Neural crest cell (in vitro differentiated cells): Measurements from ENCODE around the gene KLF5. TPM values are rescaled to one million over a fixed set of nuclear protein-coding genes. Genes with fewer than 3 reads are reported as not detected.

Experiments used
- DNase-seq: peaks from one replicate; pipeline ENCODE4 v3.0.0; 2021; ENCODE audit warnings: low read depth, mixed read lengths, low spot score
- H3K27ac Mint-ChIP-seq: one replicate; pipeline ENCODE4 v1.8.0; 2021; ENCODE audit warnings: mild to moderate bottlenecking, mixed read lengths; ENCODE audit not compliant: unreplicated experiment
- H3K27me3 Mint-ChIP-seq: 2 replicates; pipeline ENCODE4 v1.8.0; 2021; ENCODE audit warnings: low read depth, mild to moderate bottlenecking, mixed read lengths
- H3K36me3 Mint-ChIP-seq: 2 replicates; pipeline ENCODE4 v1.8.0; 2021; ENCODE audit warnings: low read depth, mild to moderate bottlenecking, mixed read lengths
- H3K4me1 Mint-ChIP-seq: 2 replicates; pipeline ENCODE4 v1.8.0; 2021; ENCODE audit warnings: mixed read lengths
- H3K4me3 Mint-ChIP-seq: one replicate; pipeline ENCODE4 v1.8.0; 2021; ENCODE audit warnings: mild to moderate bottlenecking, mixed read lengths
- H3K9me3 Mint-ChIP-seq: 2 replicates; pipeline ENCODE4 v1.8.0; 2021; ENCODE audit warnings: mixed read lengths
- total RNA-seq: library from RNA; stranded (reverse); gene quantifications from 2 replicates; pipeline ENCODE4 v1.2.1, GENCODE V29; 2021
- TF ChIP-seq, protein P1 (sequence below): fragments of 200-600 bp; sonication (generic); conservative IDR thresholded peaks from 2 replicates; pipeline ENCODE4 v1.5.0; 2021; ENCODE audit warnings: antibody characterized with exemption, mild to moderate bottlenecking

KLF5 gene
- total RNA-seq, 1 donor from 2014 or later, result 0.44 TPM

DNA sequence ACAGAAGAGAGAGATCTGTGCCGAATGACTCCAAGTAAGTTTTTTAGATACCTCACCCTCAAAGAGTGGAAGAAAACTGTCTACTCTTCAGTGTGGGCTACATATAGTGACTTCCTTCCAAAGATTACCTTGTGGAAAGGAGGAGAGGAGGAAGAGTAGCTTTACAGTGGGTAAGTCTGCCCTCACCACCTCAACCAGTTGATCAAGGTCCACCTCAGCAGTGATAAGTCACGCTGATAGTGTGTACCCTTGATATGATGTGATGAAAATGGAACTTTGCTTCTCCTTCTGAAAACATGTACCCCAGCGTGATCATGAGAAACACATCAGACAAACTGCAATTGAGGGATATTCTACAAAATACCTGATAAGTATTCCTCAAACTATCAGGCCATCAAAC lies 20.6 kb downstream of the KLF5 start:
- TF ChIP-seq, protein P1, sequence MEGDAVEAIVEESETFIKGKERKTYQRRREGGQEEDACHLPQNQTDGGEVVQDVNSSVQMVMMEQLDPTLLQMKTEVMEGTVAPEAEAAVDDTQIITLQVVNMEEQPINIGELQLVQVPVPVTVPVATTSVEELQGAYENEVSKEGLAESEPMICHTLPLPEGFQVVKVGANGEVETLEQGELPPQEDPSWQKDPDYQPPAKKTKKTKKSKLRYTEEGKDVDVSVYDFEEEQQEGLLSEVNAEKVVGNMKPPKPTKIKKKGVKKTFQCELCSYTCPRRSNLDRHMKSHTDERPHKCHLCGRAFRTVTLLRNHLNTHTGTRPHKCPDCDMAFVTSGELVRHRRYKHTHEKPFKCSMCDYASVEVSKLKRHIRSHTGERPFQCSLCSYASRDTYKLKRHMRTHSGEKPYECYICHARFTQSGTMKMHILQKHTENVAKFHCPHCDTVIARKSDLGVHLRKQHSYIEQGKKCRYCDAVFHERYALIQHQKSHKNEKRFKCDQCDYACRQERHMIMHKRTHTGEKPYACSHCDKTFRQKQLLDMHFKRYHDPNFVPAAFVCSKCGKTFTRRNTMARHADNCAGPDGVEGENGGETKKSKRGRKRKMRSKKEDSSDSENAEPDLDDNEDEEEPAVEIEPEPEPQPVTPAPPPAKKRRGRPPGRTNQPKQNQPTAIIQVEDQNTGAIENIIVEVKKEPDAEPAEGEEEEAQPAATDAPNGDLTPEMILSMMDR, result no peak
- Mint-ChIP-seq H3K4me3 (no peak overlapping the region), H3K36me3 (no peaks in the 10 kb centered on the region), H3K4me1 (peaks cover 3% of the 10 kb centered on the region), H3K9me3 (peaks cover 2% of the 10 kb centered on the region), H3K27me3 (peaks cover 4% of the 10 kb centered on the region), H3K27ac (no peak overlapping the region)
- no peak for DNase-seq

DNA sequence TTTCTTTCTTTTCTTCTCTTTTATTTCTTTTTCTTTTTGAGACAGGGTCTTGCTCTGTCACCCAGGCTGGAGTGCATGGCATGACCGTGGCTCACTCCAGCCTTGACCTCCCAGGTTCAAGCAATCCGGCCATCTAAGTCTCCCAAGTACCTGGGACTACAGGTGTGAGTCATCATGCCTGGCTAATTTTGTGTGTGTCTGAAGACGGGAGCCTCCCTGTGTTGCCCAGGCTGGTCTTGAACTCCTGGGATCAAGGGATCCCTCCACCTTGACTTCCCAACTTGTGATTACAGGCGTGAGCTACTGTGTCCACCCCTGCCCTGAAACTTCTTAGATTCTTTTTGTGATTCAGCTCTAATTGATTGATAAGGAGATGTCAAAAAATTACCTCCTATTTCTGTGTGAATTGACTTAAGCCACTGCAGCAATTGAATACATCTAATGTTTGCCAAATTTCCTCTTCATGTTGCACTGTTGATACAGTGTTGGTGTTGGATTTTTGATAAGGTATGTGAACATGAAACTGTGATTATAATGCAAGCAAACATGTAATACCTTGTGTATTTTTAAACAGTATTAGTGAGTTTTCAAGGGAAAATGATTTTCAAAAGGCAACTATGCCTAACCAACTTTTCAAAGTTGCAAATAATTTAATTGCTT lies 22.6 kb downstream of the KLF5 start:
- Mint-ChIP-seq H3K27ac (no peak overlapping the region), H3K4me3 (no peak overlapping the region), H3K36me3 (no peaks in the 10 kb centered on the region), H3K27me3 (no peaks in the 10 kb centered on the region), H3K9me3 (peaks cover 2% of the 10 kb centered on the region), H3K4me1 (no peaks in the 10 kb centered on the region)
- DNase-seq, result no peak
- TF ChIP-seq, protein P1, result no peak

DNA sequence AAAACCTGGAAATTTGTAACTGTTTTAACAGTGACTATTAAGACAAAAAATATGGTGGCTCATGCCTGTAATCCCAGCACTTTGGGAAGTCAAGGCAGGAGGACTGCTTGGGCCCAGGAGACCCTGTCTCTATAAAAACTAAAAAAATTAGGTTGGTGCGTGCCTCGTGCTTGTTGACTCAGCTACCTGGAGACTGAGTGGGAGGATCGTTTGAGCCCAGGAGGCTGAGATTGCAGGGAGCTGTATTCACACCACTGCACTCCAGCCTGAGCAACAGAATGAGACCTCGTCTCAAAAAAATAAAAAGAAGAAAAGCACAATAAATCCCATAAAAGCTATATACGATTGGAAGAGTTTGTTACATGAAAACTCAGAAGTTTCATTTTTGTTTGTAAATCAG lies 23.7 kb downstream of the KLF5 start:
- Mint-ChIP-seq H3K27ac (no peak overlapping the region), H3K4me3 (no peak overlapping the region), H3K4me1 (no peaks in the 10 kb centered on the region), H3K9me3 (peaks cover 2% of the 10 kb centered on the region), H3K36me3 (no peaks in the 10 kb centered on the region), H3K27me3 (no peaks in the 10 kb centered on the region)
- DNase-seq, result no peak
- TF ChIP-seq, protein P1, result no peak

DNA sequence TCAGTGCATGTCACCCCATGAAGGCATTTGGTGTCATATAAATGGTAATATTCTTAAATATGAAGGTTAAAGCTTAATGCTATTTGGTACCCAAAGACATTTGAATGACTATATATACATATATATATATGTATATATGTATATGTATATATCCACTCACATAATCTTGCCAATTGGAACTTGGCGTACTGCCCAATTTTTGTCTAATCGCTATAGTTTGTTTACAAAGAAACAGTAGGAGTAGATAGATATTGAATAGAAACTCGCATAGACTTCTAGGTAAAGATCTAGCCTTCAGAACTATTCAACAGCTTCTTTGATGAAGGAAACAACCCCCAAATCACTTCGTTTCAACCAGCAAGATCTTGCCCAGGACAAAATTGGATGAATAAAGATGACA lies 24.1 kb downstream of the KLF5 start:
- DNase-seq, result no peak
- Mint-ChIP-seq H3K27me3 (no peaks in the 10 kb centered on the region), H3K36me3 (no peaks in the 10 kb centered on the region), H3K4me1 (no peaks in the 10 kb centered on the region), H3K27ac (no peak overlapping the region), H3K4me3 (no peak overlapping the region), H3K9me3 (peaks cover 2% of the 10 kb centered on the region)
- TF ChIP-seq, protein P1, result no peak

DNA sequence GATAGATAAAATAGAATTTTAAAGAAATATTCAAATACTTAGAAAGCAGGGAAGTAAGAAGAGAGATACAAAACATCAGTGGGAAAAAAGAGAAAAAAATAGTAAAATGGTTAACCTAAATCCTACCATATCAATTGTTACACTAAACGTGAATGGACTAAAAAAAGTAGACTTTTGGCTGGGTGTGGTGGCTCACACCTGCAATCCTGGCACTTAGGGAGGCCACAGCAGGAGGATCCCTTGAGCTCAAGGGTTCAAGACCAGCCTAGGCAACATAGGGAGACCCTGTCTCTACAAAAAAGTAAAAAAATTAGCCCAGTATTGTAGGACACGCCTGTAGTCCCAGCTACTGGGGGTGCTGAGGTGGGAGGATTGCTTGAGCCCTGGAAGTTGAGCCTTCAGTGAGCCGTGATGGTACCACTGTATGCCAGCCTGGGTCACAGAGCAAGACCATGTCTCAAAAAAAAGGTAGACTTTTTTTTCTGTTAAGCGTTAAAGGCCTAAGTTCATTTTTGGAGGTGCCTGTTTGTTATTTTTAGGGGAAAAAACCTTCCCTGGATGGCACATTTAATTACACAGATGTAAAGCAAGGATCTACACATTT lies 29.6 kb downstream of the KLF5 start:
- H3K36me3 Mint-ChIP-seq, result no peaks in the 10 kb centered on the region
- H3K27ac Mint-ChIP-seq, result no peak overlapping the region
- no peaks in the 10 kb centered on the region for H3K4me1 Mint-ChIP-seq
- no peaks in the 10 kb centered on the region for H3K27me3 Mint-ChIP-seq
- peaks cover 4% of the 10 kb centered on the region for H3K9me3 Mint-ChIP-seq
- H3K4me3 Mint-ChIP-seq, result no peak overlapping the region
- no peak for DNase-seq
- TF ChIP-seq, protein P1, result no peak
